H9 (cell line): ENCODE measurements around the gene PEX1. TPM values are rescaled to one million over a fixed set of nuclear protein-coding genes. Genes with fewer than 3 reads are reported as not detected.

Experiments used
- DNase-seq: peaks from one replicate; pipeline ENCODE4 v3.0.0-alpha.2; 2017
- H2AFZ ChIP-seq: one replicate; pipeline ENCODE4 v1.6.1; 2013; ENCODE audit warnings: mild to moderate bottlenecking, low read length, control low read depth, moderate library complexity
- H2AK5ac ChIP-seq: 2 replicates; pipeline ENCODE4 v1.6.1; 2013; ENCODE audit warnings: low read length, control low read depth, mixed read lengths; ENCODE audit not compliant: insufficient read length
- H2BK120ac ChIP-seq: one replicate; pipeline ENCODE4 v1.6.1; 2013; ENCODE audit warnings: low read depth, mild to moderate bottlenecking, low read length, control low read depth, inconsistent platforms; ENCODE audit not compliant: poor library complexity, severe bottlenecking
- H2BK12ac ChIP-seq: 2 replicates; pipeline ENCODE4 v1.6.1; 2013; ENCODE audit warnings: low read length, control low read depth, mixed read lengths, low read depth; ENCODE audit not compliant: insufficient read length
- H2BK15ac ChIP-seq: 2 replicates; pipeline ENCODE4 v1.6.1; 2013; ENCODE audit warnings: low read depth, low read length, control low read depth
- H2BK20ac ChIP-seq: one replicate; pipeline ENCODE4 v1.6.1; 2013; ENCODE audit warnings: low read depth, mild to moderate bottlenecking, low read length, control low read depth, inconsistent platforms; ENCODE audit not compliant: poor library complexity, severe bottlenecking
- H2BK5ac ChIP-seq: 2 replicates; pipeline ENCODE4 v1.6.1; 2013; ENCODE audit warnings: low read length, control low read depth, mixed read lengths; ENCODE audit not compliant: insufficient read length
- H3K14ac ChIP-seq: 2 replicates; pipeline ENCODE4 v1.6.1; 2013; ENCODE audit warnings: low read length, control low read depth; ENCODE audit not compliant: insufficient read depth
- H3K18ac ChIP-seq: 2 replicates; pipeline ENCODE4 v1.6.1; 2013; ENCODE audit warnings: low read depth, mild to moderate bottlenecking, mixed read lengths, low read length, control low read depth; ENCODE audit not compliant: insufficient read length
- H3K23ac ChIP-seq: 2 replicates; pipeline ENCODE4 v1.6.1; 2013; ENCODE audit warnings: low read length, control low read depth, mixed read lengths, low read depth; ENCODE audit not compliant: insufficient read length
- H3K23me2 ChIP-seq: 2 replicates; pipeline ENCODE4 v1.6.1; 2013; ENCODE audit warnings: low read depth, mild to moderate bottlenecking, mixed read lengths, low read length, control low read depth; ENCODE audit not compliant: insufficient read length, poor library complexity, severe bottlenecking
- H3K27ac ChIP-seq: 2 replicates; pipeline ENCODE4 v1.5.1; 2013; ENCODE audit warnings: low read length, control low read depth, mixed read lengths, low read depth; ENCODE audit not compliant: insufficient read length
- H3K27me3 ChIP-seq: 2 replicates; pipeline ENCODE4 v1.6.1; 2013; ENCODE audit warnings: low read length, control low read depth, inconsistent platforms; ENCODE audit not compliant: insufficient read depth
- H3K4ac ChIP-seq: 2 replicates; pipeline ENCODE4 v1.6.1; 2013; ENCODE audit warnings: low read depth, mild to moderate bottlenecking, control low read depth, inconsistent platforms, low read length, moderate library complexity
- H3K4me1 ChIP-seq: 2 replicates; pipeline ENCODE4 v1.6.1; 2013; ENCODE audit warnings: low read length, control low read depth, inconsistent platforms; ENCODE audit not compliant: insufficient read depth
- H3K4me2 ChIP-seq: 2 replicates; pipeline ENCODE4 v1.6.1; 2013; ENCODE audit warnings: low read length, control low read depth, mixed read lengths; ENCODE audit not compliant: insufficient read length, insufficient read depth
- H3K56ac ChIP-seq: 2 replicates; pipeline ENCODE4 v1.6.1; 2013; ENCODE audit warnings: low read depth, mild to moderate bottlenecking, mixed read lengths, low read length, control low read depth; ENCODE audit not compliant: insufficient read length
- H3K79me1 ChIP-seq: 2 replicates; pipeline ENCODE4 v1.6.1; 2013; ENCODE audit warnings: low read depth, mild to moderate bottlenecking, moderate library complexity, low read length, control low read depth, inconsistent platforms; ENCODE audit not compliant: insufficient read depth, poor library complexity, severe bottlenecking
- H3K79me2 ChIP-seq: 2 replicates; pipeline ENCODE4 v1.6.1; 2013; ENCODE audit warnings: low read length, control low read depth, inconsistent platforms; ENCODE audit not compliant: insufficient read depth
- H3K9ac ChIP-seq: 2 replicates; pipeline ENCODE4 v1.6.1; 2013; ENCODE audit warnings: low read length, control low read depth, mixed read lengths; ENCODE audit not compliant: insufficient read length; ENCODE audit errors: extremely low read depth
- H3K9me3 ChIP-seq: one replicate; pipeline ENCODE4 v1.6.1; 2013; ENCODE audit warnings: low read depth, low read length, inconsistent platforms; ENCODE audit not compliant: control insufficient read depth
- H3T11ph ChIP-seq: one replicate; pipeline ENCODE4 v1.6.1; 2013; ENCODE audit warnings: mild to moderate bottlenecking, low read length, control low read depth, inconsistent platforms
- H4K20me1 ChIP-seq: one replicate; pipeline ENCODE4 v1.6.1; 2013; ENCODE audit not compliant: control insufficient read depth, insufficient read length, insufficient read depth
- H4K5ac ChIP-seq: 2 replicates; pipeline ENCODE4 v1.6.1; 2013; ENCODE audit warnings: low read depth, mild to moderate bottlenecking, mixed read lengths, low read length, control low read depth; ENCODE audit not compliant: insufficient read length
- H4K8ac ChIP-seq: replicated peaks from 2 replicates; pipeline ENCODE4 v1.6.1; 2013; ENCODE audit warnings: low read length, control low read depth, mixed read lengths, low read depth; ENCODE audit not compliant: insufficient read length
- H4K91ac ChIP-seq: 2 replicates; pipeline ENCODE4 v1.6.1; 2013; ENCODE audit warnings: low read depth, mild to moderate bottlenecking, moderate library complexity, mixed read lengths, low read length, control low read depth; ENCODE audit not compliant: insufficient read length
- H3K27ac Mint-ChIP-seq, 3 experiments: 2 replicates in 2 of 3; 3 replicates in 1 of 3; pipeline ENCODE4 v1.8.0; 2020 to 2021; ENCODE audit warnings: mixed read lengths in 3 of 3, mild to moderate bottlenecking in 1 of 3, moderate library complexity in 1 of 3
- H3K27me3 Mint-ChIP-seq: 2 replicates; pipeline ENCODE4 v1.8.0; 2021; ENCODE audit warnings: low read depth, mild to moderate bottlenecking, moderate library complexity, mixed read lengths
- H3K36me3 Mint-ChIP-seq, 3 experiments: 2 replicates in 2 of 3; 3 replicates in 1 of 3; pipeline ENCODE4 v1.8.0; 2020 to 2021; ENCODE audit warnings: low read depth in 3 of 3, mixed read lengths in 3 of 3; ENCODE audit not compliant: insufficient read depth in 1 of 3
- H3K4me1 Mint-ChIP-seq, 2 experiments: 2 replicates each; pipeline ENCODE4 v1.8.0; 2020; ENCODE audit warnings: mixed read lengths in 2 of 2
- H3K4me3 Mint-ChIP-seq, 2 experiments: 2 replicates in 1 of 2; 3 replicates in 1 of 2; pipeline ENCODE4 v1.8.0; 2020 to 2021; ENCODE audit warnings: mild to moderate bottlenecking in 2 of 2, mixed read lengths in 2 of 2, moderate library complexity in 1 of 2
- H3K9me3 Mint-ChIP-seq, 2 experiments: 2 replicates in 1 of 2; 3 replicates in 1 of 2; pipeline ENCODE4 v1.8.0; 2020; ENCODE audit warnings: mild to moderate bottlenecking in 2 of 2, mixed read lengths in 2 of 2, moderate library complexity in 1 of 2
- WGBS: extraction: QIAGEN DNeasy Blood & Tissue Kit; methylation state at CpG from one replicate; pipeline ENCODE4 v1.1.7; 2013; ENCODE audit warnings: missing lambda C conversion rate, low lambda C conversion rate, mixed read lengths; ENCODE audit not compliant: insufficient read length; ENCODE audit errors: extremely low coverage; 5-methylcytosine and 5-hydroxymethylcytosine counted together
- total RNA-seq: library from RNA; stranded (reverse); gene quantifications from 2 replicates; pipeline ENCODE4 v1.2.1, GENCODE V29; 2021
- TF ChIP-seq, protein P1 (sequence below): fragments of 200-600 bp; sonication (generic); conservative IDR thresholded peaks from 3 replicates; pipeline ENCODE4 v1.8.0; 2021; ENCODE audit warnings: antibody characterized with exemption, mild to moderate bottlenecking

Gene PEX1
- total RNA-seq, 1 experiment from 2014 or later, result 21.8 TPM

- no CpG with 5 or more reads among the region's 2 CpGs for WGBS
- no peaks in the 10 kb centered on the region for H3K79me2 ChIP-seq
Observed at GRCh38 chr7:92503767-92504166, 24.6 kb downstream of the PEX1 start.

More at GRCh38 chr7:92503767-92504166, 24.6 kb downstream of the PEX1 start:
- Histone ChIP-seq H4K91ac (no peak overlapping the region), H3K18ac (no peak overlapping the region), H2BK5ac (no peak overlapping the region), H4K8ac (no peak overlapping the region), H2BK20ac (no peak overlapping the region), H3K14ac (no peak overlapping the region), H3K9ac (no peak overlapping the region), H3K27me3 (no peaks in the 10 kb centered on the region), H2AK5ac (no peak overlapping the region), H3K27ac (no peak overlapping the region), H2BK120ac (no peak overlapping the region), H3K23me2 (no peaks in the 10 kb centered on the region), H3K4ac (no peak overlapping the region), H3K23ac (no peak overlapping the region), H4K5ac (no peak overlapping the region), H4K20me1 (no peaks in the 10 kb centered on the region), H2BK15ac (no peak overlapping the region), H3K4me1 (no peaks in the 10 kb centered on the region), H3K56ac (no peak overlapping the region), H3K9me3 (no peaks in the 10 kb centered on the region), H3T11ph (no peak overlapping the region), H3K4me2 (no peak overlapping the region), H2AFZ (no peak overlapping the region), H2BK12ac (no peak overlapping the region), H3K79me1 (no peaks in the 10 kb centered on the region)
- no peaks in the 10 kb centered on the region for H3K4me1 Mint-ChIP-seq
- H3K9me3 Mint-ChIP-seq, result no peaks in the 10 kb centered on the region
- H3K27ac Mint-ChIP-seq, result no peak overlapping the region
- H3K4me3 Mint-ChIP-seq, result no peak overlapping the region
- H3K27me3 Mint-ChIP-seq, result no peaks in the 10 kb centered on the region
- TF ChIP-seq, protein P1, sequence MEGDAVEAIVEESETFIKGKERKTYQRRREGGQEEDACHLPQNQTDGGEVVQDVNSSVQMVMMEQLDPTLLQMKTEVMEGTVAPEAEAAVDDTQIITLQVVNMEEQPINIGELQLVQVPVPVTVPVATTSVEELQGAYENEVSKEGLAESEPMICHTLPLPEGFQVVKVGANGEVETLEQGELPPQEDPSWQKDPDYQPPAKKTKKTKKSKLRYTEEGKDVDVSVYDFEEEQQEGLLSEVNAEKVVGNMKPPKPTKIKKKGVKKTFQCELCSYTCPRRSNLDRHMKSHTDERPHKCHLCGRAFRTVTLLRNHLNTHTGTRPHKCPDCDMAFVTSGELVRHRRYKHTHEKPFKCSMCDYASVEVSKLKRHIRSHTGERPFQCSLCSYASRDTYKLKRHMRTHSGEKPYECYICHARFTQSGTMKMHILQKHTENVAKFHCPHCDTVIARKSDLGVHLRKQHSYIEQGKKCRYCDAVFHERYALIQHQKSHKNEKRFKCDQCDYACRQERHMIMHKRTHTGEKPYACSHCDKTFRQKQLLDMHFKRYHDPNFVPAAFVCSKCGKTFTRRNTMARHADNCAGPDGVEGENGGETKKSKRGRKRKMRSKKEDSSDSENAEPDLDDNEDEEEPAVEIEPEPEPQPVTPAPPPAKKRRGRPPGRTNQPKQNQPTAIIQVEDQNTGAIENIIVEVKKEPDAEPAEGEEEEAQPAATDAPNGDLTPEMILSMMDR, result no peak
- no peak for DNase-seq
- peaks cover 2 to 50% (median 48%) of the 10 kb centered on the region in 3 experiments; a peak in 6 of 7 replicates for H3K36me3 Mint-ChIP-seq
